Heart right ventricle (tissue), 16 donors: ENCODE results near the gene UGGT2. TPM values are rescaled to one million over a fixed set of nuclear protein-coding genes. Genes with fewer than 3 reads are reported as not detected.
"Not testable (repeated sequence)": the region's sequence is repeated elsewhere in the genome, so short reads cannot be mapped to it uniquely, and the experiment has no call there.

Experiments
- ATAC-seq, 8 donors: fragments of 200-7000 bp; cut with Tn5 transposase; one replicate each; pipeline ENCODE4 v1.9.1; 2020; ENCODE audit warnings: mild to moderate bottlenecking in 8 of 8, moderate library complexity in 8 of 8, moderate number of reproducible peaks in 1 of 8
- DNase-seq, 2 donors: peaks; one replicate each; pipeline ENCODE4 v3.0.0-alpha.2; 2020
- H3K27ac ChIP-seq, 10 donors: fragments of 200-600 bp; sonication (generic) in 2 of 10; one replicate each; pipeline versions ENCODE4 v1.5.0 to v1.8.0; 2020 to 2022; ENCODE audit warnings: mild to moderate bottlenecking in 3 of 10
- H3K27me3 ChIP-seq, 7 donors: fragments of 200-600 bp; one replicate each; pipeline ENCODE4 v1.8.0; 2021 to 2022; ENCODE audit warnings: mild to moderate bottlenecking in 2 of 7
- H3K36me3 ChIP-seq, 9 donors: fragments of 200-600 bp; sonication (generic) in 1 of 9; one replicate each; pipeline versions ENCODE4 v1.5.0 to v1.8.0; 2020 to 2022; ENCODE audit warnings: mild to moderate bottlenecking in 2 of 9
- H3K4me1 ChIP-seq, 9 donors: fragments of 200-600 bp; sonication (generic) in 1 of 9; one replicate each; pipeline versions ENCODE4 v1.5.0 to v1.8.0; 2020 to 2022; ENCODE audit warnings: mild to moderate bottlenecking in 4 of 9
- H3K4me3 ChIP-seq, 10 donors: fragments of 200-600 bp; sonication (generic) in 2 of 10; one replicate each; pipeline versions ENCODE4 v1.5.0 to v1.8.0; 2020 to 2022; ENCODE audit warnings: mild to moderate bottlenecking in 7 of 10, moderate library complexity in 2 of 10
- H3K9me3 ChIP-seq, 11 donors: fragments of 200-600 bp in 10 of 11; sonication (generic) in 2 of 11; one replicate each; pipeline versions ENCODE4 v1.5.0 to v1.8.0; 2013 to 2022; ENCODE audit warnings: mild to moderate bottlenecking in 2 of 11, control low read depth in 1 of 11, moderate library complexity in 1 of 11
- WGBS, 2 donors: extraction: QIAGEN DNeasy Blood & Tissue Kit; methylation state at CpG; one replicate each; pipeline ENCODE4 v1.1.7; 2013; ENCODE audit warnings: inconsistent platforms in 1 of 2; 5-methylcytosine and 5-hydroxymethylcytosine counted together
- intact Hi-C, 10 donors: fragments of 100-400 bp; cut with DNase I; formaldehyde crosslinking; loops; one replicate each; pipeline versions ENCODE4 v1.11.1 to v1.14.2; 2022
- polyA plus RNA-seq, 2 donors: library from polyadenylated mRNA; stranded (reverse); fragments of 200-250 nt; gene quantifications; one replicate each; pipeline ENCODE4 v1.2.3, GENCODE V29; 2013
- total RNA-seq, 10 donors: library from RNA; stranded (reverse); fragmentation: NEBNext Ultra II Directional in 3 of 10; extraction: Animal tissue kit (Norgen Biotek cat#: 25700) in 3 of 10; gene quantifications; one replicate each; pipeline versions ENCODE4 v1.2.1 to v1.2.4, GENCODE V29; 2021 to 2023
- TF ChIP-seq, protein P1 (sequence below), 9 donors: fragments of 200-600 bp; sonication (generic) in 2 of 9; IDR thresholded peaks; one replicate each; pipeline versions ENCODE4 v1.5.0 to v1.8.0; 2021 to 2022; ENCODE audit warnings: antibody characterized with exemption in 9 of 9, mild to moderate bottlenecking in 5 of 9, moderate library complexity in 1 of 9
- donor health status: Arrhythmogenic right ventricular cardiomyopathy.
- donor health status: ischemic (EF 13 %, LVEDD 7.1; RV severe dilation, severe dysfunction).
- donor health status: healthy with polysubstance abuse.
- donor health status: DM: no; HTN: yes; CAD: no.
- donor health status: DM: no; HTN: no; CAD: no.
- donor health status: ischemic (EF 25% LVEDD 6.9; RV normal size, moderate dysfunction).
- donor health status: ischemic (EF 25% LVEDD 5.7; RV mildly dilated, moderate dysfunction).
- donor health status: healthy.
- donor health status: DM: yes; HTN: yes; CAD: no.
- donor health status: Ischemic cardiomyopathy.
- donor health status: ischemic (EF 35%, LVEDD 5.7; RV mildly dilated, moderate dysfunction).
- donor health status: nonischemic (EF 11% LVEDD 7.7; RV severe dilation, severe dysfunction).
- donor health status: DM: yes; HTN: yes; CAD: no.
- donor health status: PGD.
- donor health status: ischemic (EF 29% LVEDD 5.4; RV normal size, mild dysfunction).
- donor health status: nonischemic (EF 23%, LVEDD 6.1; RV moderate dilation, normal function).

UGGT2 gene
- total and polyA plus RNA-seq, 12 donors: 4.7 to 13.4 (median 11.0) TPM

DNA sequence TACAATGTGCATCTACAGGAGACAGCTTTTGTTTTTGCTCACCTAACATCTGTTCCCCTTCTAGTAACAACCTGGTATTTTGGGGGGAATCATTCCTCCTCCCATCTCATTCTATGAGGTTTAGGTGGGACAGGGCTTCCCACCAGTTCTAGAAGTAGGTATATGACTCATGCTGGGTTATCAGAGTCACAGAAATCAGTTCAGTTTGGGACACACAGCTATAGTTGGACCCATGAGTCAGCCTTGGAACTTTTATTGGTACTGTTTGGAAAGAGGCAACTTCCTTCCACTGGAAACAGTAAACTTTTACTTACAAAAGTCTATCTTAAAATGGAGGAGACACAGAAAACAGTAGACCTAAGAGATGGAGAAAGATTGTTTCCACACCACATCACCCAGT is 190.8 kb downstream of the UGGT2 start:
- DNase-seq (no peak), ATAC-seq (no peak)
- H3K36me3 ChIP-seq: peaks cover 0 to 30% (median 0%) of the 10 kb centered on the region in 9 donors
- intact Hi-C loops: no loop called here
- H3K4me3 ChIP-seq: no peak overlapping the region
- H3K4me1 ChIP-seq: peaks cover 0 to 14% (median 0%) of the 10 kb centered on the region in 9 donors
- TF ChIP-seq, protein P1, sequence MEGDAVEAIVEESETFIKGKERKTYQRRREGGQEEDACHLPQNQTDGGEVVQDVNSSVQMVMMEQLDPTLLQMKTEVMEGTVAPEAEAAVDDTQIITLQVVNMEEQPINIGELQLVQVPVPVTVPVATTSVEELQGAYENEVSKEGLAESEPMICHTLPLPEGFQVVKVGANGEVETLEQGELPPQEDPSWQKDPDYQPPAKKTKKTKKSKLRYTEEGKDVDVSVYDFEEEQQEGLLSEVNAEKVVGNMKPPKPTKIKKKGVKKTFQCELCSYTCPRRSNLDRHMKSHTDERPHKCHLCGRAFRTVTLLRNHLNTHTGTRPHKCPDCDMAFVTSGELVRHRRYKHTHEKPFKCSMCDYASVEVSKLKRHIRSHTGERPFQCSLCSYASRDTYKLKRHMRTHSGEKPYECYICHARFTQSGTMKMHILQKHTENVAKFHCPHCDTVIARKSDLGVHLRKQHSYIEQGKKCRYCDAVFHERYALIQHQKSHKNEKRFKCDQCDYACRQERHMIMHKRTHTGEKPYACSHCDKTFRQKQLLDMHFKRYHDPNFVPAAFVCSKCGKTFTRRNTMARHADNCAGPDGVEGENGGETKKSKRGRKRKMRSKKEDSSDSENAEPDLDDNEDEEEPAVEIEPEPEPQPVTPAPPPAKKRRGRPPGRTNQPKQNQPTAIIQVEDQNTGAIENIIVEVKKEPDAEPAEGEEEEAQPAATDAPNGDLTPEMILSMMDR (IDR thresholded peaks at IDR 0.05): no peak
- no peaks in the 10 kb centered on the region for H3K27me3 ChIP-seq
- H3K27ac ChIP-seq: no peak overlapping the region
- no peaks in the 10 kb centered on the region for H3K9me3 ChIP-seq

DNA sequence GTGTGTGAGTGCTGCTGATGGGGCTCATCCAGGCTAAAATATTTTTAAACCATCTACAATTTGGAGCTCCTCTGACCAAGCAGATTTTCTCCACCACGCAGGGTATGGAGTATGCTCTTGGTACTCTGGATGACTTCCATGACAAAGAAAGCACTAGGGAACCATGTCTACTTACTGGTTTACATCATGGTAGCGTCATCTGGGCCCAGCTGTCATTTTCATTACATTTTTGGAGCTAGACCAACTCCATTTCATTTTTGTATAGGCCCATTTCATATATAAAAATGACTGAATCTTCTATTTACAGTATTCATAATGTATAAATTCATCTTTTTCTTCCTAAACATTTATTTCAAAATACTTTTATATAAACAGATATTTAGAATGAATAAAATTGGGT is 191.9 kb downstream of the UGGT2 start:
- Histone ChIP-seq H3K4me3 (no peak overlapping the region), H3K9me3 (no peaks in the 10 kb centered on the region), H3K36me3 (peaks cover 0 to 30% (median 0%) of the 10 kb centered on the region in 9 donors), H3K4me1 (peaks cover 0 to 14% (median 0%) of the 10 kb centered on the region in 9 donors), H3K27ac (no peak overlapping the region), H3K27me3 (no peaks in the 10 kb centered on the region)
- TF ChIP-seq, protein P1 (IDR thresholded peaks at IDR 0.05): no peak
- no peak for DNase-seq
- WGBS, 2 donors: 72 to 74% methylated on average over 2 of the region's 2 CpGs
- intact Hi-C loops: no loop called here
- ATAC-seq: no peak

DNA sequence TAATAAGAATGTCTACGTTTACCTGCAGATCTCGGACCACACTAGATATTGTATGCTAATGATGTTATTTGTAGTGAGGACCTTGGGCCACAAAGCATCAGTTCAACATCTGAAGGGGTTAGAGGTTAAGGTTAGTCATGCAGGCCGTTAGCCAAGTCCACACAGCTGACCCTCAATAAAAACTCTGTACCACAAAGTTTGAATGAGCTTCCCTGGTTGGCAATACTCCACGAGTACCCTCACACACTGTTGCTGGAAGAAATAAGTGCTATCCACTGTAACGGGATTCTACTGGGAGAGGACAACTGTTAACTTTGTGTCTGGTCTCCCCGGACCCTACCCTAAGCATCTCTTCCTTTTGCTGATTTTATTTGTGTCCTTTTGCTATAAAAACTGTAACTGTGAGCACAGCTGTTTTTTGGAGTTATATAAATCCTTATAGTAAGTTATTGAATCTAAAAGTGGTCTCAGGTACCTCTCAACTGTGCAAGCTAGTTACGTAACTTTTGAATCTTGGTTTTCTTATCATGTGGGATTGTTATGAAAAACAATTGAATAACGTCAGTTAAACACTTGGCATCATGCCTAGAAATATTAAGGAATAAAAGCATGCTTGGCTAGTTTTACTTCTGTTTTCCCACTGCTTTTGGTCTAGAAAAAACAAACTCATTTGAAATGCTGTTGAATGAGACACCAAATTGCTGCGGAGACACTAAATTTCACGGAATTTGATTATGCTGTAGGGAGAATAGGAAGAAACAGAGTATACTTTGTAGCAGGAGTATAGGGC is 194.7 kb downstream of the UGGT2 start:
- ATAC-seq (peak in 6 of 8 donors; percentile 28 to 78 (median 66)), DNase-seq (no peak)
- WGBS, 2 donors: 57% methylated on average over 10 of the region's 10 CpGs
- Histone ChIP-seq H3K4me1 (peaks cover 0 to 14% (median 0%) of the 10 kb centered on the region in 9 donors), H3K4me3 (no peak overlapping the region), H3K27me3 (no peaks in the 10 kb centered on the region), H3K9me3 (no peaks in the 10 kb centered on the region), H3K36me3 (peaks cover 0 to 33% (median 5%) of the 10 kb centered on the region in 9 donors), H3K27ac (peak overlapping the region in 2 of 10 donors; percentile 24 to 39)
- TF ChIP-seq, protein P1 (IDR thresholded peaks at IDR 0.05): no peak
- intact Hi-C loops: no loop called here

DNA sequence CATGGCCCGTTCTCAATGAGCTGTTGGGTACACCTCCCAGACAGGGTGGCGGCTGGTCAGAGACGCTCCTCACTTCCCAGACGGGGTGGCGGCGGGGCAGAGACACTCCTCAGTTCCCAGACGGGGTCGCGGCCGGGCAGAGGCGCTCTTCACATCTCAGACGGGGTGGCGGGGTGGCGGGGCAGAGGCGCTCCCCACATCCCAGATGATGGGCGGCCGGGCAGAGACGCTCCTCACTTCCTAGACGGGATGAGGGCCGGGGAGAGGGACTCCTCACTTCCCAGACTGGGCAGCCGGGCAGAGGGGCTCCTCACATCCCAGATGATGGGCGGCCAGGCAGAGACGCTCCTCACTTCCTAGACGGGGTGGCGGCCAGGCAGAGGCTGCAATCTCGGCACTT is 207.5 kb downstream of the UGGT2 start:
- H3K4me1 ChIP-seq, H3K27ac ChIP-seq, H3K27me3 ChIP-seq, DNase-seq, ATAC-seq, H3K4me3 ChIP-seq, intact Hi-C loops: not testable (repeated sequence)
- H3K9me3 ChIP-seq: peaks cover 0 to 27% (median 6%) of the 10 kb centered on the region in 11 donors
- H3K36me3 ChIP-seq: peaks cover 0 to 18% (median under 1%) of the 10 kb centered on the region in 9 donors
- 93 to 96% methylated on average over 24 to 26 of the region's 26 CpGs for WGBS, 2 donors

DNA sequence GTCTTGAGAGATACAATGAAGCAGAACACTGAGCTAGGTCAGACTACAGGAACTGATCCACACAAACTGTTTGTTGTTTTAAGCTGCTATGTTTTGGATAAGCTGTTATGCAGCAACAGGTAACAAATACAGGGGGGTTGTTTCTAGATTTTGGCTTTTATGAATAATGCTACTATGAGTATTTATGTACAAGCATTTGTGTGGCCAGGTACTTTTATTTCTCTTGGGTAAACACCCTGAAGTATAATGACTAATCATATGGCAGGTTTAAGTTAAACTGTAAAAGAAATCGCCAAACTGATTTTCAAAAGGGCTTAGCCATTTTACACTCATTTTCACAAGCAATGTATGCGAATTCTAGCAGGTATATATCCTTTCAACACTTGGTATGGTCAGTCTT is 210.3 kb downstream of the UGGT2 start:
- ATAC-seq (no peak), DNase-seq (no peak)
- intact Hi-C loops: no loop called here
- Histone ChIP-seq H3K27ac (no peak overlapping the region), H3K4me1 (no peaks in the 10 kb centered on the region), H3K4me3 (no peak overlapping the region), H3K27me3 (no peaks in the 10 kb centered on the region), H3K36me3 (peaks cover 0 to 5% (median 0%) of the 10 kb centered on the region in 9 donors), H3K9me3 (peaks cover 0 to 39% (median 0%) of the 10 kb centered on the region in 11 donors)
- 97 to 98% methylated on average over 2 of the region's 2 CpGs for WGBS, 2 donors
- TF ChIP-seq, protein P1 (IDR thresholded peaks at IDR 0.05): no peak
